ENCODE results near the gene CYB5B.

DNA sequence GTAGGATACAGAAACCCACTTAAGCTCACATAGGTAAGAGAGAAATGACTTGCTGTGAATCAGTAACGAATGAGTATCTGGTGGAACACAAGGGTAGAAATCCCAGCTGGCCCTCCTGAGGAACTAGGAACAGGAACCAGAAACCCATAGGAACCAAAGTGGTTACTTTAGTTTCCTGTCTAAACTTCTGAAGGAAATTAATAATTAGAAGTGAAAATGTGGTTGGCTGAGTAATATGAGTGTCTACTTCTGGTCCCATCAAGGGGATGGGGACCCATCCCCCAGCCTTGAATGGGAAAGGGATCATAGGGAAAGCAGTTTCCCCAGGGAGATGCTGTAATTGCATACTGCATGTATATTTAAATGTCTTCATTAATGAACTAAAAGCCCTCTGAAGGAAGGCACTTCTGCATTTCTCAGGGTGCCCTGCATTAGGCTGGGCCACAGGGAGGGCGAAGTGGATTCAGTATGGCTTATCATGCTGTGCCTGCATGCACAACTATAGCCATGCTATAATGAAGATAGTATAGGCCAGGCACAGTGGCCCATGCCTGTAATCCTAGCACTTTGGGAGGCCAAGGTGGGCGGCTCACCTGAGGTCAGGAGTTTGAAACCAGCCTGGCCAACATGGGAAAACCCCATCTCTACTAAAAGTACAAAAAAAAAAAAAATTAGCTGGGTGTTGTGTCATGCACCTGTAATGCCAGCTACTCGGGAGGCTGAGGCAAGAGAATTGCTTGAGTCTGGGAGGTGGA is 45.6 kb downstream of the CYB5B start:
- TF ChIP-seq, protein P1, sequence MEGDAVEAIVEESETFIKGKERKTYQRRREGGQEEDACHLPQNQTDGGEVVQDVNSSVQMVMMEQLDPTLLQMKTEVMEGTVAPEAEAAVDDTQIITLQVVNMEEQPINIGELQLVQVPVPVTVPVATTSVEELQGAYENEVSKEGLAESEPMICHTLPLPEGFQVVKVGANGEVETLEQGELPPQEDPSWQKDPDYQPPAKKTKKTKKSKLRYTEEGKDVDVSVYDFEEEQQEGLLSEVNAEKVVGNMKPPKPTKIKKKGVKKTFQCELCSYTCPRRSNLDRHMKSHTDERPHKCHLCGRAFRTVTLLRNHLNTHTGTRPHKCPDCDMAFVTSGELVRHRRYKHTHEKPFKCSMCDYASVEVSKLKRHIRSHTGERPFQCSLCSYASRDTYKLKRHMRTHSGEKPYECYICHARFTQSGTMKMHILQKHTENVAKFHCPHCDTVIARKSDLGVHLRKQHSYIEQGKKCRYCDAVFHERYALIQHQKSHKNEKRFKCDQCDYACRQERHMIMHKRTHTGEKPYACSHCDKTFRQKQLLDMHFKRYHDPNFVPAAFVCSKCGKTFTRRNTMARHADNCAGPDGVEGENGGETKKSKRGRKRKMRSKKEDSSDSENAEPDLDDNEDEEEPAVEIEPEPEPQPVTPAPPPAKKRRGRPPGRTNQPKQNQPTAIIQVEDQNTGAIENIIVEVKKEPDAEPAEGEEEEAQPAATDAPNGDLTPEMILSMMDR (conservative IDR thresholded peaks at IDR 0.05 in 1 of 2, IDR thresholded peaks at IDR 0.05 in 1 of 2; ENCODE audit: low read depth in 1 of 2, low read length in 2 of 2): no peak
- TF ChIP-seq EZH2 (IDR thresholded peaks at IDR 0.05; ENCODE audit: low read length, missing control alignments): no peak

All from fibroblast of lung (primary cell).